ENCODE data around the gene ITGB2.

DNA sequence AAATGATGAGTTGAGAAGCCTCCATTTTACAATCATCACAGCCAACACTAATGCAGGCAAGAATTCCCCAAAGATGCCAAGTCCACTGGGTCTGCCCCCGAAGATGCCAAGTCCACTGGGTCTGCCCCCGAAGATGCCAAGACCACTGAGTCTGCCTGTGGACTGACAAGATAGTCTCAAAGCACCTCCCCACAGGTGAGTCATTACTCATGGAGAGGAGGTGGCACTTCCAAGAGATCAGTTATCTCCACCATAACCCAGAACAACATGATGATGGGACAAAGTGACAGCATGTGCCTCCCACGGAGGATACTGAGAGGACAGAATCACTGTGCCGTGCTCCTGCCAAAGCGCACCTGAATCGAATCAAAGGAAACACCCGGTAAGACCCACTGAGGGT is 52.0 kb downstream of the ITGB2 start:
- no peak for TF ChIP-seq CTCF (IDR thresholded peaks at IDR 0.05; ENCODE audit: low read length)
- no peak for TF ChIP-seq EZH2 (IDR thresholded peaks at IDR 0.05; ENCODE audit: borderline replicate concordance, low read length)

All from OCI-LY1 (cell line).